HepG2 (cell line): ENCODE data around the gene FKBP1B. TPM values are rescaled to one million over a fixed set of nuclear protein-coding genes. Genes with fewer than 3 reads are reported as not detected.

ENCODE experiments used
- POLR2G ChIP-seq: fragments of 200-400 bp; formaldehyde crosslinking; IDR thresholded peaks from 2 replicates; pipeline ENCODE4 v1.6.1; 2018; ENCODE audit warnings: mild to moderate bottlenecking, low read depth, low read length, moderate library complexity
- SMYD3 ChIP-seq: sonication (generic); formaldehyde crosslinking; IDR thresholded peaks from 2 replicates; pipeline ENCODE4 v1.8.1; 2023; ENCODE audit warnings: mild to moderate bottlenecking, missing genetic modification reagents
- SPEN ChIP-seq: sonication (generic); formaldehyde crosslinking; IDR thresholded peaks from 2 replicates; pipeline ENCODE4 v1.5.1; 2020; ENCODE audit warnings: low read depth, mild to moderate bottlenecking, missing genetic modification reagents
- ZNF251 ChIP-seq: sonication (generic); formaldehyde crosslinking; IDR thresholded peaks from 2 replicates; pipeline ENCODE4 v1.9.0; 2021; ENCODE audit warnings: mild to moderate bottlenecking, missing genetic modification reagents
- ZNF776 ChIP-seq: sonication (generic); formaldehyde crosslinking; IDR thresholded peaks from 2 replicates; pipeline ENCODE4 v1.4.0; 2020; ENCODE audit warnings: mild to moderate bottlenecking, missing genetic modification reagents
- ZNF839 ChIP-seq: sonication (generic); formaldehyde crosslinking; IDR thresholded peaks from 2 replicates; pipeline ENCODE4 v1.4.0; 2020; ENCODE audit warnings: missing genetic modification reagents, mild to moderate bottlenecking, borderline replicate concordance
- polyA plus RNA-seq, 8 experiments: library from polyadenylated mRNA; depleted of rRNA in 3 of 8; stranded (reverse) in 7 of 8; unstranded in 1 of 8; fragments of >200 nt; fragmentation: Illumina TruSeq in 4 of 8; extraction: Trizol in 4 of 8; gene quantifications; 2 replicates each; pipeline versions ENCODE4 v1.2.1 to v1.2.3, GENCODE V29; 2011 to 2016; ENCODE audit warnings: low read depth in 4 of 8, missing spikeins in 1 of 8, mixed read lengths in 1 of 8; ENCODE audit not compliant: insufficient read depth in 1 of 8
- total RNA-seq, 5 experiments: library from RNA; depleted of rRNA; stranded (reverse); fragments of >200 nt; fragmentation: Illumina TruSeq; extraction: Trizol; gene quantifications; 2 replicates each; pipeline ENCODE4 v1.2.3, GENCODE V29; 2016; ENCODE audit warnings: low read depth in 1 of 5
- TF ChIP-seq, protein P1 (sequence below): sonication (generic); formaldehyde crosslinking; IDR thresholded peaks from 2 replicates; pipeline ENCODE4 v1.8.1; 2023; ENCODE audit warnings: missing genetic modification reagents, mild to moderate bottlenecking, borderline replicate concordance
- TF ChIP-seq, protein P2 (sequence below), 2 experiments: fragments of 450-650 bp in 1 of 2; sonication (generic) in 1 of 2; formaldehyde crosslinking in 1 of 2; IDR thresholded peaks; 2 replicates each; pipeline versions ENCODE4 v1.6.1 to v1.8.0; 2016 to 2022; ENCODE audit warnings: antibody characterized with exemption in 1 of 2, mild to moderate bottlenecking in 1 of 2, missing genetic modification reagents in 1 of 2
- TF ChIP-seq, protein P3 (sequence below): sonication (generic); formaldehyde crosslinking; IDR thresholded peaks from 2 replicates; pipeline ENCODE4 v1.4.0; 2020; ENCODE audit warnings: missing genetic modification reagents
- TF ChIP-seq, protein P4 (sequence below): sonication (generic); formaldehyde crosslinking; IDR thresholded peaks from 2 replicates; pipeline ENCODE4 v1.5.1; 2020; ENCODE audit warnings: mild to moderate bottlenecking, missing genetic modification reagents, moderate library complexity
- TF ChIP-seq, protein P5 (sequence below): sonication (generic); formaldehyde crosslinking; IDR thresholded peaks from 2 replicates; pipeline ENCODE4 v1.5.1; 2020; ENCODE audit warnings: missing genetic modification reagents, mild to moderate bottlenecking, borderline replicate concordance

The FKBP1B gene
- total and polyA plus RNA-seq, 2 of the 13 experiments (the other 11 are each of a cell fraction or from before 2014, with no cell fraction given): 35.2 to 96.3 TPM

DNA sequence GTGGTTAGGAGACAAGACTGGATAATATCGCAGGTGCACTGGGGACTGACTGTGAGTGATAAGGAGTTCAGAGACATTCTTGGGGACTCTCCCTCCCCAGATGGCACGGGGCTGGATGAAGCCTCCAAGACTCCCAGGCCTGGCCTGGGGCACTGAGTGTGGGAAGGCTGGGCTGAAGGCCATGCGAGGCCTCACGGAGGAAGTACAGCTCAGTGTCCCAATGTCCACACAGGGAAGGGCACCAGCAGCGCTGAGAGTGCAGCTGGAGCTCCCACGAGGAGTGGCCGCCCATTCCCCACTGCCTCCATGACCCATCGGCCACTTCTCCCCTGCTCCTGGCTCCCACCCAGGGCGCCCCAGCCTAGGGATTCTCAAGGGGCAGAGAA lies 33.2 kb upstream of the FKBP1B start (continued):
- TF ChIP-seq, protein P1, sequence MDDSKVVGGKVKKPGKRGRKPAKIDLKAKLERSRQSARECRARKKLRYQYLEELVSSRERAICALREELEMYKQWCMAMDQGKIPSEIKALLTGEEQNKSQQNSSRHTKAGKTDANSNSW (CRISPR knock-in tag): no peak
- TF ChIP-seq SPEN (CRISPR knock-in tag): peak; percentile 36; the same call in 1 of the 2 replicates
- no peak for TF ChIP-seq POLR2G
- 0 out of 2 replicates have a peak, but pooled peaks have one; percentile 3 for TF ChIP-seq ZNF839 (CRISPR knock-in tag)
- no peak for TF ChIP-seq SMYD3
- TF ChIP-seq, protein P2, sequence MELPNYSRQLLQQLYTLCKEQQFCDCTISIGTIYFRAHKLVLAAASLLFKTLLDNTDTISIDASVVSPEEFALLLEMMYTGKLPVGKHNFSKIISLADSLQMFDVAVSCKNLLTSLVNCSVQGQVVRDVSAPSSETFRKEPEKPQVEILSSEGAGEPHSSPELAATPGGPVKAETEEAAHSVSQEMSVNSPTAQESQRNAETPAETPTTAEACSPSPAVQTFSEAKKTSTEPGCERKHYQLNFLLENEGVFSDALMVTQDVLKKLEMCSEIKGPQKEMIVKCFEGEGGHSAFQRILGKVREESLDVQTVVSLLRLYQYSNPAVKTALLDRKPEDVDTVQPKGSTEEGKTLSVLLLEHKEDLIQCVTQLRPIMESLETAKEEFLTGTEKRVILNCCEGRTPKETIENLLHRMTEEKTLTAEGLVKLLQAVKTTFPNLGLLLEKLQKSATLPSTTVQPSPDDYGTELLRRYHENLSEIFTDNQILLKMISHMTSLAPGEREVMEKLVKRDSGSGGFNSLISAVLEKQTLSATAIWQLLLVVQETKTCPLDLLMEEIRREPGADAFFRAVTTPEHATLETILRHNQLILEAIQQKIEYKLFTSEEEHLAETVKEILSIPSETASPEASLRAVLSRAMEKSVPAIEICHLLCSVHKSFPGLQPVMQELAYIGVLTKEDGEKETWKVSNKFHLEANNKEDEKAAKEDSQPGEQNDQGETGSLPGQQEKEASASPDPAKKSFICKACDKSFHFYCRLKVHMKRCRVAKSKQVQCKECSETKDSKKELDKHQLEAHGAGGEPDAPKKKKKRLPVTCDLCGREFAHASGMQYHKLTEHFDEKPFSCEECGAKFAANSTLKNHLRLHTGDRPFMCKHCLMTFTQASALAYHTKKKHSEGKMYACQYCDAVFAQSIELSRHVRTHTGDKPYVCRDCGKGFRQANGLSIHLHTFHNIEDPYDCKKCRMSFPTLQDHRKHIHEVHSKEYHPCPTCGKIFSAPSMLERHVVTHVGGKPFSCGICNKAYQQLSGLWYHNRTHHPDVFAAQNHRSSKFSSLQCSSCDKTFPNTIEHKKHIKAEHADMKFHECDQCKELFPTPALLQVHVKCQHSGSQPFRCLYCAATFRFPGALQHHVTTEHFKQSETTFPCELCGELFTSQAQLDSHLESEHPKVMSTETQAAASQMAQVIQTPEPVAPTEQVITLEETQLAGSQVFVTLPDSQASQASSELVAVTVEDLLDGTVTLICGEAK (IDR thresholded peaks at IDR 0.05): no peak
- TF ChIP-seq, protein P2 (CRISPR knock-in tag; IDR thresholded peaks at IDR 0.05): 0 out of 2 replicates have a peak, but pooled peaks have one; percentile 10
- no peak for TF ChIP-seq ZNF251 (CRISPR knock-in tag)
- TF ChIP-seq, protein P3, sequence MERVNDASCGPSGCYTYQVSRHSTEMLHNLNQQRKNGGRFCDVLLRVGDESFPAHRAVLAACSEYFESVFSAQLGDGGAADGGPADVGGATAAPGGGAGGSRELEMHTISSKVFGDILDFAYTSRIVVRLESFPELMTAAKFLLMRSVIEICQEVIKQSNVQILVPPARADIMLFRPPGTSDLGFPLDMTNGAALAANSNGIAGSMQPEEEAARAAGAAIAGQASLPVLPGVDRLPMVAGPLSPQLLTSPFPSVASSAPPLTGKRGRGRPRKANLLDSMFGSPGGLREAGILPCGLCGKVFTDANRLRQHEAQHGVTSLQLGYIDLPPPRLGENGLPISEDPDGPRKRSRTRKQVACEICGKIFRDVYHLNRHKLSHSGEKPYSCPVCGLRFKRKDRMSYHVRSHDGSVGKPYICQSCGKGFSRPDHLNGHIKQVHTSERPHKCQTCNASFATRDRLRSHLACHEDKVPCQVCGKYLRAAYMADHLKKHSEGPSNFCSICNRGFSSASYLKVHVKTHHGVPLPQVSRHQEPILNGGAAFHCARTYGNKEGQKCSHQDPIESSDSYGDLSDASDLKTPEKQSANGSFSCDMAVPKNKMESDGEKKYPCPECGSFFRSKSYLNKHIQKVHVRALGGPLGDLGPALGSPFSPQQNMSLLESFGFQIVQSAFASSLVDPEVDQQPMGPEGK (CRISPR knock-in tag): no peak
- TF ChIP-seq, protein P4, sequence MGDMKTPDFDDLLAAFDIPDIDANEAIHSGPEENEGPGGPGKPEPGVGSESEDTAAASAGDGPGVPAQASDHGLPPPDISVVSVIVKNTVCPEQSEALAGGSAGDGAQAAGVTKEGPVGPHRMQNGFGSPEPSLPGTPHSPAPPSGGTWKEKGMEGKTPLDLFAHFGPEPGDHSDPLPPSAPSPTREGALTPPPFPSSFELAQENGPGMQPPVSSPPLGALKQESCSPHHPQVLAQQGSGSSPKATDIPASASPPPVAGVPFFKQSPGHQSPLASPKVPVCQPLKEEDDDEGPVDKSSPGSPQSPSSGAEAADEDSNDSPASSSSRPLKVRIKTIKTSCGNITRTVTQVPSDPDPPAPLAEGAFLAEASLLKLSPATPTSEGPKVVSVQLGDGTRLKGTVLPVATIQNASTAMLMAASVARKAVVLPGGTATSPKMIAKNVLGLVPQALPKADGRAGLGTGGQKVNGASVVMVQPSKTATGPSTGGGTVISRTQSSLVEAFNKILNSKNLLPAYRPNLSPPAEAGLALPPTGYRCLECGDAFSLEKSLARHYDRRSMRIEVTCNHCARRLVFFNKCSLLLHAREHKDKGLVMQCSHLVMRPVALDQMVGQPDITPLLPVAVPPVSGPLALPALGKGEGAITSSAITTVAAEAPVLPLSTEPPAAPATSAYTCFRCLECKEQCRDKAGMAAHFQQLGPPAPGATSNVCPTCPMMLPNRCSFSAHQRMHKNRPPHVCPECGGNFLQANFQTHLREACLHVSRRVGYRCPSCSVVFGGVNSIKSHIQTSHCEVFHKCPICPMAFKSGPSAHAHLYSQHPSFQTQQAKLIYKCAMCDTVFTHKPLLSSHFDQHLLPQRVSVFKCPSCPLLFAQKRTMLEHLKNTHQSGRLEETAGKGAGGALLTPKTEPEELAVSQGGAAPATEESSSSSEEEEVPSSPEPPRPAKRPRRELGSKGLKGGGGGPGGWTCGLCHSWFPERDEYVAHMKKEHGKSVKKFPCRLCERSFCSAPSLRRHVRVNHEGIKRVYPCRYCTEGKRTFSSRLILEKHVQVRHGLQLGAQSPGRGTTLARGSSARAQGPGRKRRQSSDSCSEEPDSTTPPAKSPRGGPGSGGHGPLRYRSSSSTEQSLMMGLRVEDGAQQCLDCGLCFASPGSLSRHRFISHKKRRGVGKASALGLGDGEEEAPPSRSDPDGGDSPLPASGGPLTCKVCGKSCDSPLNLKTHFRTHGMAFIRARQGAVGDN: peak; percentile 75
- TF ChIP-seq, protein P5, sequence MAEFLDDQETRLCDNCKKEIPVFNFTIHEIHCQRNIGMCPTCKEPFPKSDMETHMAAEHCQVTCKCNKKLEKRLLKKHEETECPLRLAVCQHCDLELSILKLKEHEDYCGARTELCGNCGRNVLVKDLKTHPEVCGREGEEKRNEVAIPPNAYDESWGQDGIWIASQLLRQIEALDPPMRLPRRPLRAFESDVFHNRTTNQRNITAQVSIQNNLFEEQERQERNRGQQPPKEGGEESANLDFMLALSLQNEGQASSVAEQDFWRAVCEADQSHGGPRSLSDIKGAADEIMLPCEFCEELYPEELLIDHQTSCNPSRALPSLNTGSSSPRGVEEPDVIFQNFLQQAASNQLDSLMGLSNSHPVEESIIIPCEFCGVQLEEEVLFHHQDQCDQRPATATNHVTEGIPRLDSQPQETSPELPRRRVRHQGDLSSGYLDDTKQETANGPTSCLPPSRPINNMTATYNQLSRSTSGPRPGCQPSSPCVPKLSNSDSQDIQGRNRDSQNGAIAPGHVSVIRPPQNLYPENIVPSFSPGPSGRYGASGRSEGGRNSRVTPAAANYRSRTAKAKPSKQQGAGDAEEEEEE (CRISPR knock-in tag): 0 out of 2 replicates have a peak, but pooled peaks have one; percentile 26
- TF ChIP-seq ZNF776: no peak
